HCT116 (cell line): Measurements from ENCODE around the gene PDZD4. TPM values are rescaled to one million over a fixed set of nuclear protein-coding genes. Genes with fewer than 3 reads are reported as not detected.

Source experiments
- ATAC-seq: fragments of 200-7000 bp; cut with Tn5 transposase; 2 replicates; pipeline ENCODE4 v1.9.1; 2020; ENCODE audit warnings: mild to moderate bottlenecking, moderate library complexity
- BruUV-seq: library from RNA; stranded (reverse); fragments of 400-500 nt; replicated peaks from 2 replicates; lab custom pipeline; 2021; lab: Mats Ljungman, UMichigan
- CTCF ChIA-PET: fragments of 300-600 bp; sonication (Branson Sonifier 250); formaldehyde crosslinking; loops from one replicate; lab custom pipeline; 2021; ENCODE audit warnings: antibody characterized with exemption; lab: Charles Lee
- POLR2A ChIA-PET: fragments of 300-600, 350-600 bp; sonication (Branson Sonifier 250); formaldehyde crosslinking; loops from one replicate; lab custom pipeline; 2021; ENCODE audit warnings: antibody characterized with exemption; lab: Charles Lee
- RAD21 ChIA-PET, 2 experiments: fragments of 300-600 bp; sonication (Branson Sonifier 250); formaldehyde crosslinking; loops; one replicate each; lab custom pipeline; 2023; ENCODE audit warnings: low total read pairs in 2 of 2; ENCODE audit not compliant: uncharacterized antibody in 2 of 2, unreplicated experiment in 2 of 2, low non-redundant PET in 1 of 2; lab: Charles Lee
- DNase-seq: peaks from one replicate; pipeline ENCODE4 v3.0.0-alpha.2; 2010; ENCODE audit warnings: low read depth, low spot score
- H2AFZ ChIP-seq: fragments of 200-600 bp; shearing (Covaris generic), sonication (generic); 2 replicates; pipeline ENCODE4 v1.6.1; 2017; ENCODE audit warnings: low read depth, mixed run types, mixed read lengths, antibody characterized with exemption, low read length; ENCODE audit not compliant: poor library complexity, severe bottlenecking
- H3K27ac ChIP-seq: 2 replicates; pipeline ENCODE4 v1.5.1; 2012; ENCODE audit warnings: low read depth, low read length
- H3K27me3 ChIP-seq: fragments of 200-600 bp; sonication (generic); 2 replicates; pipeline ENCODE4 v1.6.1; 2016; ENCODE audit warnings: mixed run types, low read length, mixed read lengths; ENCODE audit not compliant: insufficient read depth
- H3K36me3 ChIP-seq, 2 experiments: fragments of 200-500 bp in 1 of 2; fragments of 200-600 bp in 1 of 2; sonication (Bioruptor generic) in 1 of 2; sonication (generic) in 1 of 2; 2 replicates each; pipeline versions ENCODE4 v1.5.1 to v1.6.1; 2014 to 2016; ENCODE audit warnings: low read length in 2 of 2, inconsistent platforms in 1 of 2, mixed read lengths in 1 of 2, mixed run types in 1 of 2; ENCODE audit not compliant: insufficient read depth in 2 of 2, control insufficient read depth in 1 of 2
- H3K4me1 ChIP-seq, 2 experiments: fragments of 200-600 bp in 1 of 2; sonication (generic) in 1 of 2; 2 replicates each; pipeline versions ENCODE4 v1.5.1 to v1.6.1; 2012 to 2017; ENCODE audit warnings: low read length in 2 of 2, inconsistent platforms in 1 of 2, mild to moderate bottlenecking in 1 of 2, mixed read lengths in 1 of 2, mixed run types in 1 of 2, moderate library complexity in 1 of 2; ENCODE audit not compliant: insufficient read depth in 2 of 2, control insufficient read depth in 1 of 2
- H3K4me2 ChIP-seq: fragments of 200-600 bp; sonication (generic); 2 replicates; pipeline ENCODE4 v1.6.1; 2017; ENCODE audit warnings: mixed run types, low read length, mixed read lengths
- H3K4me3 ChIP-seq, 2 experiments: fragments of 200-600 bp in 1 of 2; sonication (generic) in 1 of 2; replicated peaks in 1 of 2; 2 replicates each; pipeline ENCODE4 v1.5.1; 2011 to 2016; ENCODE audit warnings: low read length in 2 of 2, control low read depth in 1 of 2, low read depth in 1 of 2, mild to moderate bottlenecking in 1 of 2, mixed read lengths in 1 of 2, mixed run types in 1 of 2
- H3K79me2 ChIP-seq: fragments of 200-600 bp; sonication (generic); 2 replicates; pipeline ENCODE4 v1.6.1; 2017; ENCODE audit warnings: mild to moderate bottlenecking, mixed run types, low read length, moderate library complexity, mixed read lengths; ENCODE audit not compliant: insufficient read depth
- H3K9ac ChIP-seq: fragments of 200-600 bp; sonication (generic); 2 replicates; pipeline ENCODE4 v1.6.1; 2016; ENCODE audit warnings: low read length, mixed read lengths
- H3K9me2 ChIP-seq: fragments of 200-600 bp; sonication (generic), shearing (Covaris generic); 2 replicates; pipeline ENCODE4 v1.6.1; 2017; ENCODE audit warnings: mixed run types, mild to moderate bottlenecking, moderate library complexity; ENCODE audit not compliant: insufficient read depth
- H3K9me3 ChIP-seq, 2 experiments: fragments of 200-500 bp in 1 of 2; fragments of 200-600 bp in 1 of 2; sonication (Bioruptor generic) in 1 of 2; sonication (generic) in 1 of 2; 2 replicates each; pipeline ENCODE4 v1.6.1; 2014 to 2017; ENCODE audit warnings: low read length in 2 of 2, mixed read lengths in 2 of 2, inconsistent platforms in 1 of 2, low read depth in 1 of 2, mild to moderate bottlenecking in 1 of 2, mixed run types in 1 of 2, moderate library complexity in 1 of 2; ENCODE audit not compliant: control insufficient read depth in 1 of 2, insufficient read depth in 1 of 2
- H4K20me1 ChIP-seq: fragments of 200-600 bp; sonication (generic), shearing (Covaris generic); 2 replicates; pipeline ENCODE4 v1.6.1; 2017; ENCODE audit warnings: mixed run types, mild to moderate bottlenecking, moderate library complexity; ENCODE audit not compliant: insufficient read depth
- ATF3 ChIP-seq: IDR thresholded peaks from 2 replicates; pipeline ENCODE4 v1.6.1; 2012
- EGR1 ChIP-seq: IDR thresholded peaks from 2 replicates; pipeline ENCODE4 v1.6.1; 2012; ENCODE audit warnings: low read depth
- ELF1 ChIP-seq: IDR thresholded peaks from 2 replicates; pipeline ENCODE4 v1.6.1; 2012; ENCODE audit warnings: low read depth, borderline replicate concordance
- EZH2 ChIP-seq: fragments of 200-600 bp; sonication (generic); IDR thresholded peaks from 2 replicates; pipeline ENCODE4 v1.6.1; 2017; ENCODE audit warnings: antibody characterized with exemption, mixed run types
- FOSL1 ChIP-seq: IDR thresholded peaks from 2 replicates; pipeline ENCODE4 v1.6.1; 2012; ENCODE audit warnings: low read depth
- JUND ChIP-seq: IDR thresholded peaks from 2 replicates; pipeline ENCODE4 v1.6.1; 2012
- POLR2A ChIP-seq: IDR thresholded peaks from 2 replicates; pipeline ENCODE4 v1.7.0; 2011; ENCODE audit warnings: borderline replicate concordance; ENCODE audit not compliant: insufficient read depth, insufficient read length; ENCODE audit errors: extremely low read depth
- SRF ChIP-seq: IDR thresholded peaks from 2 replicates; pipeline ENCODE4 v1.6.1; 2012; ENCODE audit warnings: low read depth
- TCF7L2 ChIP-seq: IDR thresholded peaks from 2 replicates; pipeline ENCODE4 v1.7.0; 2011; ENCODE audit warnings: borderline replicate concordance, inconsistent platforms; ENCODE audit not compliant: insufficient read depth, insufficient read length; ENCODE audit errors: extremely low read depth
- YY1 ChIP-seq: IDR thresholded peaks from 2 replicates; pipeline ENCODE4 v1.6.1; 2011; ENCODE audit warnings: low read length, low read depth, moderate library complexity, mild to moderate bottlenecking; ENCODE audit not compliant: insufficient replicate concordance; ENCODE audit errors: extremely low read depth
- intact Hi-C: fragments of 100-400 bp; cut with micrococcal nuclease; formaldehyde crosslinking; loops from 2 replicates; pipeline ENCODE4 v1.10.0; 2022
- total RNA-seq: library from RNA; stranded (reverse); gene quantifications from one replicate; pipeline ENCODE4 v1.2.1, GENCODE V29; 2021; ENCODE audit not compliant: unreplicated experiment
- TF ChIP-seq, protein P1 (sequence below), 3 experiments: fragments of 200-600 bp in 1 of 3; sonication (generic) in 1 of 3; IDR thresholded peaks in 2 of 3; conservative IDR thresholded peaks in 1 of 3; 2 replicates each; pipeline ENCODE4 v1.5.1; 2012 to 2017; ENCODE audit warnings: low read depth in 2 of 3, low read length in 2 of 3, antibody characterized with exemption in 1 of 3, borderline replicate concordance in 1 of 3, control low read depth in 1 of 3, mild to moderate bottlenecking in 1 of 3, mixed read lengths in 1 of 3, mixed run types in 1 of 3, moderate library complexity in 1 of 3; ENCODE audit not compliant: insufficient read depth in 1 of 3

The PDZD4 gene
- total RNA-seq, 1 experiment from 2014 or later, result 0.30 TPM

- Histone ChIP-seq H3K4me3 (no peak overlapping the region), H3K36me3 (no peaks in the 10 kb centered on the region), H3K9me2 (no peaks in the 10 kb centered on the region), H2AFZ (no peak overlapping the region), H3K27ac (no peak overlapping the region), H3K27me3 (no peaks in the 10 kb centered on the region), H3K9ac (no peak overlapping the region), H3K9me3 (no peaks in the 10 kb centered on the region), H3K4me2 (no peak overlapping the region), H3K79me2 (no peaks in the 10 kb centered on the region), H4K20me1 (no peaks in the 10 kb centered on the region), H3K4me1 (no peaks in the 10 kb centered on the region)
- intact Hi-C loops, result no loop called here
- RAD21 ChIA-PET, result no interaction called here
- no peak for ATAC-seq
- CTCF ChIA-PET, result no interaction called here
- DNase-seq, result no peak
- no TSS peak for BruUV-seq
- TF ChIP-seq ATF3 (no peak), SRF (no peak), POLR2A (no peak)
- TF ChIP-seq, protein P1, sequence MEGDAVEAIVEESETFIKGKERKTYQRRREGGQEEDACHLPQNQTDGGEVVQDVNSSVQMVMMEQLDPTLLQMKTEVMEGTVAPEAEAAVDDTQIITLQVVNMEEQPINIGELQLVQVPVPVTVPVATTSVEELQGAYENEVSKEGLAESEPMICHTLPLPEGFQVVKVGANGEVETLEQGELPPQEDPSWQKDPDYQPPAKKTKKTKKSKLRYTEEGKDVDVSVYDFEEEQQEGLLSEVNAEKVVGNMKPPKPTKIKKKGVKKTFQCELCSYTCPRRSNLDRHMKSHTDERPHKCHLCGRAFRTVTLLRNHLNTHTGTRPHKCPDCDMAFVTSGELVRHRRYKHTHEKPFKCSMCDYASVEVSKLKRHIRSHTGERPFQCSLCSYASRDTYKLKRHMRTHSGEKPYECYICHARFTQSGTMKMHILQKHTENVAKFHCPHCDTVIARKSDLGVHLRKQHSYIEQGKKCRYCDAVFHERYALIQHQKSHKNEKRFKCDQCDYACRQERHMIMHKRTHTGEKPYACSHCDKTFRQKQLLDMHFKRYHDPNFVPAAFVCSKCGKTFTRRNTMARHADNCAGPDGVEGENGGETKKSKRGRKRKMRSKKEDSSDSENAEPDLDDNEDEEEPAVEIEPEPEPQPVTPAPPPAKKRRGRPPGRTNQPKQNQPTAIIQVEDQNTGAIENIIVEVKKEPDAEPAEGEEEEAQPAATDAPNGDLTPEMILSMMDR (IDR thresholded peaks at IDR 0.05 in 2 of 3, conservative IDR thresholded peaks at IDR 0.05 in 1 of 3; ENCODE audit: borderline replicate concordance in 1 of 3, insufficient read depth in 1 of 3, low read depth in 2 of 3, low read length in 2 of 3), result no peak
- POLR2A ChIA-PET, result no interaction called here
Measured at GRCh38 chrX:153844509-153845082, 14.3 kb upstream of the PDZD4 start.

DNA sequence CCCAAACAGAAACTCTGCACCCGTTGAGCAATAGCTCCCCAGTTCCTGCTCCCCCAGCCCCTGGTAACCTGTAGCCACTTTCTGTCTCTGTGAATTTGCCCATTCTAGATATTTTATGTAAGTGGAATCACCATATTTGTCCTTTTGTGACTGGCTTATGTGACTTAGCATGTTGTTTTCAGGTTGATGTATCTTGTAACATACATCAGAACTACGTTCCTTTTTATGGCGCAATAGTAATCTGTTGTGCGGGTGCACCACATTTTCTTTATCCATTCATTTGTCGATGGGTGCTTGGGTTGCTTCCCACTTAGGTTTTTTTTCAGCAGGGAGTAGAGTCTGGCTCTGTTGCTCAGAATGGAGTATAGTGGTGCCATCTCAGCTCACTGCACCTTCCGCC is 6.6 kb upstream of the PDZD4 start:
- no TSS peak for BruUV-seq
- H3K4me3 ChIP-seq, result no peak overlapping the region
- H3K9me3 ChIP-seq, result no peaks in the 10 kb centered on the region
- H3K27ac ChIP-seq, result no peak overlapping the region
- no peak overlapping the region for H2AFZ ChIP-seq
- H3K27me3 ChIP-seq, result no peaks in the 10 kb centered on the region
- TF ChIP-seq EZH2 (no peak), TCF7L2 (no peak), EGR1 (no peak), YY1 (no peak), ELF1 (no peak), JUND (no peak), FOSL1 (no peak)
- TF ChIP-seq, protein P1 (IDR thresholded peaks at IDR 0.05 in 2 of 3, conservative IDR thresholded peaks at IDR 0.05 in 1 of 3; ENCODE audit: borderline replicate concordance in 1 of 3, insufficient read depth in 1 of 3, low read depth in 2 of 3, low read length in 2 of 3), result no peak
- no peak overlapping the region for H3K9ac ChIP-seq
- ATAC-seq (no peak), DNase-seq (no peak)
- ChIA-PET RAD21 (interaction anchor here in 1 of 2 experiments (0.7 kb wide), 1 partner anchor 132 kb away, joined by 5 read pairs; no protein-coding TSS in a partner anchor), POLR2A (no interaction called here), CTCF (no interaction called here)
- no peaks in the 10 kb centered on the region for H3K9me2 ChIP-seq
- no peaks in the 10 kb centered on the region for H3K4me1 ChIP-seq
- H4K20me1 ChIP-seq, result no peaks in the 10 kb centered on the region
- H3K36me3 ChIP-seq, result no peaks in the 10 kb centered on the region
- no peak overlapping the region for H3K4me2 ChIP-seq
- no peaks in the 10 kb centered on the region for H3K79me2 ChIP-seq
- intact Hi-C loops, result no loop called here
